NCI-H2081 (cell line): Measurements from ENCODE around the gene MUC5B.
A peak's percentile ranks its signal among the peaks of the same experiment; 100 is the strongest.

Experiments
- DNase-seq, 2 experiments: peaks; one replicate each; lab custom pipeline; 2025; lab: John Stamatoyannopoulos, UW

Gene MUC5B

GRCh38 chr11:1285876-1286275 lies 63.0 kb downstream of the MUC5B start:
- no peak for DNase-seq

GRCh38 chr11:1287928-1288327 lies 65.1 kb downstream of the MUC5B start:
- DNase-seq, result no peak

- no peak for DNase-seq
Observed at GRCh38 chr11:1288426-1289151, 65.7 kb downstream of the MUC5B start.

GRCh38 chr11:1289211-1289935 lies 66.5 kb downstream of the MUC5B start:
- DNase-seq, result no peak

GRCh38 chr11:1290052-1291040 lies 67.5 kb downstream of the MUC5B start:
- DNase-seq, result no peak

- DNase-seq, result no peak
Observed at GRCh38 chr11:1291295-1292017, 68.6 kb downstream of the MUC5B start.

GRCh38 chr11:1292018-1292643 lies 69.3 kb downstream of the MUC5B start:
- DNase-seq, result no peak

- DNase-seq, result no peak
Observed at GRCh38 chr11:1292644-1293618, 70.1 kb downstream of the MUC5B start.

GRCh38 chr11:1293619-1294015 lies 70.8 kb downstream of the MUC5B start:
- DNase-seq, result no peak

GRCh38 chr11:1295086-1295485 lies 72.2 kb downstream of the MUC5B start:
- DNase-seq, result no peak

GRCh38 chr11:1295591-1295990 lies 72.7 kb downstream of the MUC5B start:
- DNase-seq, result no peak

- DNase-seq, result no peak
Observed at GRCh38 chr11:1296287-1296686, 73.4 kb downstream of the MUC5B start.

GRCh38 chr11:1297011-1297575 lies 74.2 kb downstream of the MUC5B start:
- no peak for DNase-seq

GRCh38 chr11:1297576-1298473 lies 75.0 kb downstream of the MUC5B start:
- DNase-seq, result peak; percentile 47 to 59

- peak in 1 of 2 experiments; percentile 13 for DNase-seq
Observed at GRCh38 chr11:1298695-1299492, 76.0 kb downstream of the MUC5B start.

GRCh38 chr11:1299621-1300020 lies 76.8 kb downstream of the MUC5B start:
- no peak for DNase-seq

GRCh38 chr11:1300121-1300520 lies 77.3 kb downstream of the MUC5B start:
- DNase-seq, result no peak
